SK-N-SH (cell line): ENCODE data around the gene FRY.

Source experiments
- EP300 ChIP-seq, 2 experiments: IDR thresholded peaks; 2 replicates each; pipeline versions ENCODE4 v1.4.0 to v1.6.1; 2012; ENCODE audit warnings: borderline replicate concordance in 1 of 2, low read depth in 1 of 2, low read length in 1 of 2
- MXI1 ChIP-seq: IDR thresholded peaks from 2 replicates; pipeline ENCODE4 v1.6.1; 2012; ENCODE audit warnings: mild to moderate bottlenecking, low read depth, low read length, improper control_type of control experiment
- TAF1 ChIP-seq: IDR thresholded peaks from 2 replicates; pipeline ENCODE4 v1.6.1; 2012; ENCODE audit warnings: low read depth, mild to moderate bottlenecking, low read length, moderate library complexity, borderline replicate concordance
- TF ChIP-seq, protein P1 (sequence below): fragments of 200-600 bp; sonication (generic); IDR thresholded peaks from 2 replicates; pipeline ENCODE4 v1.6.1; 2017; ENCODE audit warnings: antibody characterized with exemption, mild to moderate bottlenecking, moderate library complexity
- TF ChIP-seq, protein P2 (sequence below): IDR thresholded peaks from 2 replicates; pipeline ENCODE4 v1.6.1; 2012; ENCODE audit warnings: mild to moderate bottlenecking, low read depth, low read length, moderate library complexity
- TF ChIP-seq, protein P3 (sequence below): IDR thresholded peaks from 2 replicates; pipeline ENCODE4; 2012

DNA sequence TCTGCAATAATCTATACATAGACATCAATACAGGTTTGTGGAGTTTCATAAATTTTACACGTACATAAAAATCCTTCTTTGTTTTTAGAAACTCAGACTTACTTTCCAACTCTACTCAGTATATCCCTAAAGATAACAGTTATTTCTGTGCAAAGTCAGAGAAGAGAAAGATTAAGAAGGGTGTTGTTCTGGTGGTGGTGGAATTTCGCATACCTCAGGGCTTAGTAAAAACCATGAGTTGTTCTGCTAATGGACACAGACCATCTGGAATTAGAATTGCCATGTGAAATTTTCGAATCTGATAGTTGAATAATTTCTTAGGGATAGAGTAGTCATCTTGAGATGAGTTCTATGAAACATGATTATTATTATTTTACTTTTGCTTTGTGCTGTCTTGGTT lies 180.8 kb downstream of the FRY start:
- no peak for TF ChIP-seq MXI1
- TF ChIP-seq TAF1: no peak
- TF ChIP-seq EP300 (IDR thresholded peaks at IDR 0.05; ENCODE audit: borderline replicate concordance in 1 of 2, low read depth in 1 of 2, low read length in 1 of 2): no peak
- TF ChIP-seq, protein P1, sequence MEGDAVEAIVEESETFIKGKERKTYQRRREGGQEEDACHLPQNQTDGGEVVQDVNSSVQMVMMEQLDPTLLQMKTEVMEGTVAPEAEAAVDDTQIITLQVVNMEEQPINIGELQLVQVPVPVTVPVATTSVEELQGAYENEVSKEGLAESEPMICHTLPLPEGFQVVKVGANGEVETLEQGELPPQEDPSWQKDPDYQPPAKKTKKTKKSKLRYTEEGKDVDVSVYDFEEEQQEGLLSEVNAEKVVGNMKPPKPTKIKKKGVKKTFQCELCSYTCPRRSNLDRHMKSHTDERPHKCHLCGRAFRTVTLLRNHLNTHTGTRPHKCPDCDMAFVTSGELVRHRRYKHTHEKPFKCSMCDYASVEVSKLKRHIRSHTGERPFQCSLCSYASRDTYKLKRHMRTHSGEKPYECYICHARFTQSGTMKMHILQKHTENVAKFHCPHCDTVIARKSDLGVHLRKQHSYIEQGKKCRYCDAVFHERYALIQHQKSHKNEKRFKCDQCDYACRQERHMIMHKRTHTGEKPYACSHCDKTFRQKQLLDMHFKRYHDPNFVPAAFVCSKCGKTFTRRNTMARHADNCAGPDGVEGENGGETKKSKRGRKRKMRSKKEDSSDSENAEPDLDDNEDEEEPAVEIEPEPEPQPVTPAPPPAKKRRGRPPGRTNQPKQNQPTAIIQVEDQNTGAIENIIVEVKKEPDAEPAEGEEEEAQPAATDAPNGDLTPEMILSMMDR: no peak
- TF ChIP-seq, protein P2, sequence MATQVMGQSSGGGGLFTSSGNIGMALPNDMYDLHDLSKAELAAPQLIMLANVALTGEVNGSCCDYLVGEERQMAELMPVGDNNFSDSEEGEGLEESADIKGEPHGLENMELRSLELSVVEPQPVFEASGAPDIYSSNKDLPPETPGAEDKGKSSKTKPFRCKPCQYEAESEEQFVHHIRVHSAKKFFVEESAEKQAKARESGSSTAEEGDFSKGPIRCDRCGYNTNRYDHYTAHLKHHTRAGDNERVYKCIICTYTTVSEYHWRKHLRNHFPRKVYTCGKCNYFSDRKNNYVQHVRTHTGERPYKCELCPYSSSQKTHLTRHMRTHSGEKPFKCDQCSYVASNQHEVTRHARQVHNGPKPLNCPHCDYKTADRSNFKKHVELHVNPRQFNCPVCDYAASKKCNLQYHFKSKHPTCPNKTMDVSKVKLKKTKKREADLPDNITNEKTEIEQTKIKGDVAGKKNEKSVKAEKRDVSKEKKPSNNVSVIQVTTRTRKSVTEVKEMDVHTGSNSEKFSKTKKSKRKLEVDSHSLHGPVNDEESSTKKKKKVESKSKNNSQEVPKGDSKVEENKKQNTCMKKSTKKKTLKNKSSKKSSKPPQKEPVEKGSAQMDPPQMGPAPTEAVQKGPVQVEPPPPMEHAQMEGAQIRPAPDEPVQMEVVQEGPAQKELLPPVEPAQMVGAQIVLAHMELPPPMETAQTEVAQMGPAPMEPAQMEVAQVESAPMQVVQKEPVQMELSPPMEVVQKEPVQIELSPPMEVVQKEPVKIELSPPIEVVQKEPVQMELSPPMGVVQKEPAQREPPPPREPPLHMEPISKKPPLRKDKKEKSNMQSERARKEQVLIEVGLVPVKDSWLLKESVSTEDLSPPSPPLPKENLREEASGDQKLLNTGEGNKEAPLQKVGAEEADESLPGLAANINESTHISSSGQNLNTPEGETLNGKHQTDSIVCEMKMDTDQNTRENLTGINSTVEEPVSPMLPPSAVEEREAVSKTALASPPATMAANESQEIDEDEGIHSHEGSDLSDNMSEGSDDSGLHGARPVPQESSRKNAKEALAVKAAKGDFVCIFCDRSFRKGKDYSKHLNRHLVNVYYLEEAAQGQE: no peak
- TF ChIP-seq, protein P3, sequence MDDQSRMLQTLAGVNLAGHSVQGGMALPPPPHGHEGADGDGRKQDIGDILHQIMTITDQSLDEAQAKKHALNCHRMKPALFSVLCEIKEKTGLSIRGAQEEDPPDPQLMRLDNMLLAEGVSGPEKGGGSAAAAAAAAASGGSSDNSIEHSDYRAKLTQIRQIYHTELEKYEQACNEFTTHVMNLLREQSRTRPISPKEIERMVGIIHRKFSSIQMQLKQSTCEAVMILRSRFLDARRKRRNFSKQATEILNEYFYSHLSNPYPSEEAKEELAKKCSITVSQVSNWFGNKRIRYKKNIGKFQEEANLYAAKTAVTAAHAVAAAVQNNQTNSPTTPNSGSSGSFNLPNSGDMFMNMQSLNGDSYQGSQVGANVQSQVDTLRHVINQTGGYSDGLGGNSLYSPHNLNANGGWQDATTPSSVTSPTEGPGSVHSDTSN: peak; percentile 24; the same call in 1 of the 2 replicates
